HG02884 (cell line): ENCODE results near the gene RBFOX1.
"Not testable (repeated sequence)": the region's sequence is repeated elsewhere in the genome, so short reads cannot be mapped to it uniquely, and the experiment has no call there.

ENCODE experiments used
- ATAC-seq: cut with Tn5 transposase; IDR thresholded peaks from one replicate; pipeline ENCODE4 v1.9.1; 2021; ENCODE audit warnings: mild to moderate bottlenecking, moderate library complexity; ENCODE audit not compliant: unreplicated experiment

The RBFOX1 gene

GRCh38 chr16:7452090-7452489 is 119.4 kb downstream of the RBFOX1 start:
- ATAC-seq, result no peak

GRCh38 chr16:7456211-7456610 is 123.6 kb downstream of the RBFOX1 start:
- no peak for ATAC-seq

- ATAC-seq, result no peak
Measured at GRCh38 chr16:7458144-7458543, 125.5 kb downstream of the RBFOX1 start.

GRCh38 chr16:7470344-7470743 is 137.7 kb downstream of the RBFOX1 start:
- ATAC-seq, result no peak

- ATAC-seq, result no peak
Measured at GRCh38 chr16:7471268-7471667, 138.6 kb downstream of the RBFOX1 start.

DNA sequence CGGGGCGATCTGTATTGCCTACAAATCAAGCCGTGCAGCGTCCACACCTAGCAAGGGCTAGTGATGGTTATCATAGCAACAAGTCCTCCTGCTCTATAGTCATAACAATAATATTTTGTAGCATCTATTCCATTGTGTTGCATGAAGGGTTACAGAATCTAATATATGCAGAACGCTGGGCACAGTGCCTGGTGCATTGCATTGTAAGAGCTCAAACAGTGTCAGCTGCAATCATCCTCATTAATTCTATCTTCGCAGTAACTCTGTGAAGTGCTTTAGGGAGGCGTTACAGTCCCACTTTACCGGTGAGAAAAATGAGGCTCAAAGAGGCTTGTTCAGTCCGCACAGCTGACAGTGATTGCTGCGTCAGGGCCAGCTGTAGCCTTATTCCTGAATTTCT is 149.4 kb downstream of the RBFOX1 start:
- ATAC-seq, result no peak

GRCh38 chr16:7482596-7483290 is 150.1 kb downstream of the RBFOX1 start:
- no peak for ATAC-seq

DNA sequence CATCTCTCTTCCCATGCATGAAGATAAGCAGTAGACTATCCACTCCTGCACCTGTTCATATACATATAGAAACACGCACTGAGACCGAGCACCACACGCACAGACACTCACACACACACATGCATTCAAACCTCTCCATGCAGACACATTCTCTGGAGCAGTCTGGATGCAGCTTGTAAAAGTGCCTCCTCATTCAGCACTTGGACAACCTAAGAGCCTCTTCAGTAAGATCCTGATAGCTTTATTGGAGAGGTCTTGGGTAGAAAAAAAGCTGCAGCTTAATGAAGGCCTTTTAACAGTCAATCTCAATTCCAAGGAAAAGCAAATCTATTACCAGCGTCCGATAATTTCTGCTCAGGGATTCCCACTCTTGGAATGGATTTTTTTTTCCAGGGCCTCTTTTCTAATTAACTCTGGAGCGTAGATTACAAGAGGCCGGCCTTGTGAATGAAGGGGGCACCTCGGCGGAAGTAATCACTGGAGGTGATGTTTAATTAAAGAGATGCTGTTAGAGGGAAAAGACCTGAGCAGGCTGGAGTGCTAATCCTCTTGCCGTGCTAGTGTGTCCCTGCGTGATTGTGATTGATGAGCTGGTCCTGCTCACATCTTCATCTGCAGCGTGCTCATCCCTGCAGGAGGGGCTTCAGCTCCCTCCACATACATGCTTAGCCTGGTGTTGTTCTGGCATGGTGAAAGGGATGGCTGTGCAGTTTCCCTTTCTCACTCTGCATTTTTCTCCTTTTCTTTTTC is 155.1 kb downstream of the RBFOX1 start:
- no peak for ATAC-seq

DNA sequence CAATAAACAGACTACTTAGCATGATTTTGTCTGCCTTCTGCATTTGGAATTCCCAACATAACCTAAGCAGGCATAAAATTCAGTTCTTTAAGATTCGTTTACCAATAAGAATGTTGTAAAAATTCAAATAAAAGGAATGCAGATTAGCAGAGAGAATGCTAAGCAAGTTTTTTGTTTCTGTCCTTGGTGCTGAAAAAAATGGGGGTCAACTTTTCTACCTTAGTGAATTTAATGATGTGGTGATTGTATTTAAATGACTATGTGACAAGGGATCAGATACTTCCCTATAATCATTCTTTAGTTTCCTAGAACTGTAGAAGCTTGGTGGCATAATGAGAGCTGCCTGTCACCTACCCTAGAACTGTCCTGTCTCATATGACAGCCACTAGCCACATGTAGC is 159.5 kb downstream of the RBFOX1 start:
- no peak for ATAC-seq

DNA sequence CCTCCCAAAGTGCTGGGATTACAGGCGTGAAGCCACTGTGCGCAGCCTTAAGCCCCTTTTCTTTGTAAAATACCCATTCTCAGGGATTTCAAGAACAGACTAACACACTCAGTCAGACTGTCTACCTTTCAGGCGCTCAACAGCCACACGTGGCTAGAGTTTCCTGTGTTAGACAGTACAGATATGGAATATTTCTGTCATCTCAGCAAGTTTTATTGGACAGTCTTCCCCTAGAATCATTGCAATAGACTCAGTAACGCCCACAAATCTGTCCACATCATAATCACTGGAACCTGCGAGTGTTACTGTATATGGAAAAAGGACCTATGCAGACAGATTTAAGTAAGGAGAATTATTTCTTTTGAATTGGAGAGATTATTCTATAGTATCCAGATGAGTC is 160.5 kb downstream of the RBFOX1 start:
- no peak for ATAC-seq

- ATAC-seq, result no peak
Measured at GRCh38 chr16:7497691-7498090, 165.0 kb downstream of the RBFOX1 start.

- no peak for ATAC-seq
Measured at GRCh38 chr16:7501868-7502267, 169.2 kb downstream of the RBFOX1 start.

DNA sequence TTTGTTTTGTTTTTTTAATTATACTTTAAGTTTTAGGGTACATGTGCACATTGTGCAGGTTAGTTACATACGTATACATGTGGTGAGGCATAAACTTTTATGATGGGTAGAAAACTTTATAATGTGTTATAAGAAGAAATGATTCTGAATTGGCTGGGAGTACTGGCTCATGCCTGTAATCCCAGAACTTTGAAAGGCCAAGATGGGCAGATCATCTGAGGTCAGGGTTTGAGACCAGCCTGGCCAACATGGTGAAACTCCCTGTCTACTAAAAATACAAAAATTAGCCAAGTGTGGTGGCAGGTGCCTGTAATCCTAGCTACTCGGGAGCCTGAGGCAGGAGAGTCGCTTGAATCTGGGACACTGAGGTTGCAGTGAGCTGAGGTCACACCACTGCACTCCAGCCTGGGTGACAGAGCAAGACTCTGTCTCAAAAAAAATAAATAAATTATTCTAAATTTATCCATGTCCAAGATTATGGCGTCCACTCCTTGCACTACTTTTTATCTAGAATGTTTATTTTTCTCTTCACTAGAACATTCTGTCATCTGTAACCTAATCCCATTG is 170.0 kb downstream of the RBFOX1 start:
- ATAC-seq, result not testable (repeated sequence)

DNA sequence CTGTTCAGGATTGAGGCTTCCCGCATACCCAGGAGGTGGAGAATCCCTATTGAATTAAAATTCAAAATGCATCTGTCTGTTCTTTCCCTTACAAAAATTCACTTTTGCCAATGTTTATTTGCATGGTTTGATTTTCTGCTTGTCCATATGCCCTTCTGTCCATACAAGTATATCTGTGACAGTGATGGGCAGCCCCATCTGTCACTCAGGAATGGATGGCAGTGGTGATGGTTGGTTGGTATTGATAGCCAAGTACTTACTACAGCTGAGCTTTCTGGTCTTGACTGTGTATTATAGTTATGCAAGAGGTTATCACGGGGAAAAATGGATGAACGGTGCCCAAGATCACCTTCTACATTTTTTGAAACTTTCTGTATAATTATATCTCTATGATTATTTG is 171.0 kb downstream of the RBFOX1 start:
- ATAC-seq, result no peak

DNA sequence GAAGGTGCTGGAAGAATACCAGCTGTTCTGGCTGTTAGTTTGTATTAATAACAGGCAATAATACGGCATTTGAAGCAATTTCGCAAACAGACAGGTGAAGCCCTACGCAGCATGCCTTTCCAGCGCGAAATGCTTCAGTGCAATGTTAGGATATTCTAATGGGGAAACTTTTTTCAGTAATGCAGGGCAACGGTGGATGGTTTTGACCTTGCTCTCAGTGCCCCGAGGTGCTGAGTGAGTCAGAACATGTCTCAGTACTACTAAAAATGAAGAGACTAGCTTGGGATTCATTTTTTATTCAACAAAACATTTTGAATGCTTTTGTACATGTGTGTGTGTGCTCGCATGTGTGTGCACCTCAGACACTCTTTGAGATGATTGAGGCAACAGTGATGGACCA is 172.2 kb downstream of the RBFOX1 start:
- ATAC-seq, result no peak

DNA sequence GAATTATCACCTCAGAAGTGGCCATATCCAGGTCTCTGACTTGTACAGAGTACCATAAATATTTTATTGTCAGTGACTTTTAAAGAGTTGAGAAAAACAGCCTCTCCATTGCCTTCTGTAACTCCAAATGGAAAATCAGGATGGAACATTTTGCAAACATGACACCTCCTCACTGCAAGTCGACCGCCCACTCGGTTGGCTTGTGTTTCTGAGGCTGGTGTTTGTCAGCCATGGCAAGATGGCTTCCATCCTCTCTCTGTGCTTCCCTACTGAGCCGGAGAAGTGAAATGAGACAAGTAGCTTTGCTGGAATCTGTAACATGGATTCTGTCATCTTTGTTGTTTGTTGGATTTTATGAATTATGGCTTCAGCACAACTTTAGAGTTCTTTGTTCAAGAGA is 172.8 kb downstream of the RBFOX1 start:
- no peak for ATAC-seq

GRCh38 chr16:7506363-7506762 is 173.7 kb downstream of the RBFOX1 start:
- ATAC-seq, result no peak

- ATAC-seq, result no peak
Measured at GRCh38 chr16:7508656-7509055, 176.0 kb downstream of the RBFOX1 start.

DNA sequence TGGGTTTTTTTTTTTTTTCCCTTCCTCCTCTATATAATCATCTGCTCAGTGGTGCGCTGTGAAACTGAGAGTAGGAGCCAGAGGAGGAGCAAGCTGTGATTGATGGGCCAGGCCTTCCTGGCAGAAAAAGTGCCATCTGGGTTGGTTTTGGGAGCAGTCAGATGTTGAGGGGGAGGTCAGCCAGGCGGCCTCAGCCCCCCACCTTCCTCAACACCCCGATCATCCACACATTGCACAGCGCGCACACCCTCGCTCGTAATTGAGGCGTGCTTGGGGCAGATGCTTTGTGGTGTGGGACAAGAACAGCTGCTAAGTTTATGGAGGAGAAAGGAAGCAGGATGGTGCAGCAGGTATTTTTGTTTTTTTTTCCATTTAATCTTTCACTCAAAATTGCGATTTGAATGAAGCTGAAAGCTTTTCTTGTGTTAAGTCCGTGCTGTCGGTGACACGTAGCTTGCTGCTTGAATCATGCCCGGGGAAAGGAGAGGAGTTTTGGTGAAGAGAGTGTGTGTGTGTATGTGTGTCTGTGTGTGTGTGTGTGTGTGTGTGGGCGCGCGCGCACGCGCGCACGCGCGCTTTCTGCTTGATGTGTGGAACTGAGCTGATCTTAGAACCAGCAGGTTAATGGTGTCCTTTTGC is 177.4 kb downstream of the RBFOX1 start:
- no peak for ATAC-seq

- ATAC-seq, result no peak
Measured at GRCh38 chr16:7511549-7512260, 179.1 kb downstream of the RBFOX1 start.

DNA sequence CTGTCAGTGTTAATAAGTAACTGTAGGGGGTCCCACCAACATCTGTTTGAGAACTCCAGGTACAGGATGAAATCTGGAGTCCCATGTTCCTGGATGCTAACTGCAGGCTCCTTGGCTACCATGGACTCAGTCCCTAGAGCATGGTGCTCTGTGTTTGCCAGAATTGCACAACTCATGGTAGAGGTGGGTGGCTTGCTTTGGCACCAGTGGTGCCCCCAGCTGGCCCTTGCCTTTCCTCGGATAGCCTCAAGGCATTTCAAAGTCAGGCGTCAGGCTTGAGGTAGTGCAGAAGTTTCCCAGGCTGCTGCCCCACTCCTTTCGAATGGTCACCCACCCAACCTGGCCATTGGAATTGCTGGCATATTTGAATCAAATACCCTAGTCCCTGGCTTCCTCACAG is 179.9 kb downstream of the RBFOX1 start:
- ATAC-seq, result no peak
